Right atrium auricular region (tissue), 2 donors: ENCODE results near the gene MTMR3. TPM values are rescaled to one million over a fixed set of nuclear protein-coding genes. Genes with fewer than 3 reads are reported as not detected.

Experiments used
- DNase-seq: peaks from one replicate; pipeline ENCODE4 v3.0.0-alpha.2; 2019; ENCODE audit warnings: low spot score
- H3K27ac ChIP-seq, 2 donors: fragments of 200-600 bp; sonication (generic); 1 replicate in 1 of 2; 2 replicates in 1 of 2; pipeline ENCODE4 v1.5.1; 2016 to 2019
- H3K27me3 ChIP-seq, 2 donors: fragments of 200-600 bp; sonication (generic); one replicate each; pipeline versions ENCODE4 v1.5.1 to v1.6.0; 2017 to 2019
- H3K36me3 ChIP-seq: fragments of 200-600 bp; sonication (generic); one replicate; pipeline ENCODE4 v1.5.1; 2016
- H3K4me1 ChIP-seq, 2 donors: fragments of 200-600 bp; sonication (generic); one replicate each; pipeline versions ENCODE4 v1.5.1 to v1.6.0; 2017 to 2019
- H3K4me3 ChIP-seq, 2 donors: fragments of 200-600 bp; sonication (generic); 1 replicate in 1 of 2; 2 replicates in 1 of 2; pipeline ENCODE4 v1.5.1; 2017 to 2019; ENCODE audit warnings: mild to moderate bottlenecking in 1 of 2, moderate library complexity in 1 of 2
- H3K9me3 ChIP-seq, 2 donors: fragments of 200-600 bp; sonication (generic); one replicate each; pipeline ENCODE4 v1.5.1; 2019
- total RNA-seq, 2 donors: library from RNA; depleted of rRNA; stranded (reverse); fragments of >200 nt; gene quantifications; one replicate each; pipeline ENCODE4 v1.1.0, GENCODE V29; 2016
- TF ChIP-seq, protein P1 (sequence below), 2 donors: fragments of 200-600 bp; sonication (generic); IDR thresholded peaks; one replicate each; pipeline ENCODE4 v1.5.1; 2019; ENCODE audit warnings: antibody characterized with exemption in 2 of 2

MTMR3 gene
- total RNA-seq, 2 donors from 2014 or later: 27.2 to 38.1 TPM

DNA sequence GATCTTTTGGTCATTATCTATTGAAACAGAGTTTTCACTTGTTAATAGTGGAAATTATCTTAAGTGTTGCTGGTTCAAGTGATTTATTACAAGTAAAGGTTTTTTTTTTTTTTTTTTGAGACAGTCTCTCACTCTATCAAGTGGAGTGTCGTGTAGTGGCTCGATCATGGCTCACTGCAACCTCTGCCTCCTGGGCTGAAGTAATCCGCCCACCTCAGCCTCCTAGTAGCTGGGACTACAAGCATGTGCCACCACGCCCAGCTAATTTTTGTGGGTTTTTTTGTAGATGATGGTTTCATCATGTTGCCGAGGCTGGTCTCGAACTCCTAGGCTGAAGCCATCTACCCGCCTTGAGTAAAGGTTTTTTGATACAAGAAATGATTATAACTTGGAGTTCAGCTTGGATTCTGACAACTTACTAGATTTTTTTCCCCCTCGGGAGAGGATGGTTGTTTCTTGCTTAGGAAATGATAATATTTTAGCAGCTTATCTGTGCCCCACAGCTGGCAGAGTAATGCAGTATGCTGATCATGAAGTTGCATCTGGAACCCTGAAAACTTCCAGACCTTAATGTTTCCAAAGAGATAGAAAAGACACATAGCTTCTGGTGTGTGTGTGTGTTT is 68.9 kb downstream of the MTMR3 start:
- TF ChIP-seq, protein P1, sequence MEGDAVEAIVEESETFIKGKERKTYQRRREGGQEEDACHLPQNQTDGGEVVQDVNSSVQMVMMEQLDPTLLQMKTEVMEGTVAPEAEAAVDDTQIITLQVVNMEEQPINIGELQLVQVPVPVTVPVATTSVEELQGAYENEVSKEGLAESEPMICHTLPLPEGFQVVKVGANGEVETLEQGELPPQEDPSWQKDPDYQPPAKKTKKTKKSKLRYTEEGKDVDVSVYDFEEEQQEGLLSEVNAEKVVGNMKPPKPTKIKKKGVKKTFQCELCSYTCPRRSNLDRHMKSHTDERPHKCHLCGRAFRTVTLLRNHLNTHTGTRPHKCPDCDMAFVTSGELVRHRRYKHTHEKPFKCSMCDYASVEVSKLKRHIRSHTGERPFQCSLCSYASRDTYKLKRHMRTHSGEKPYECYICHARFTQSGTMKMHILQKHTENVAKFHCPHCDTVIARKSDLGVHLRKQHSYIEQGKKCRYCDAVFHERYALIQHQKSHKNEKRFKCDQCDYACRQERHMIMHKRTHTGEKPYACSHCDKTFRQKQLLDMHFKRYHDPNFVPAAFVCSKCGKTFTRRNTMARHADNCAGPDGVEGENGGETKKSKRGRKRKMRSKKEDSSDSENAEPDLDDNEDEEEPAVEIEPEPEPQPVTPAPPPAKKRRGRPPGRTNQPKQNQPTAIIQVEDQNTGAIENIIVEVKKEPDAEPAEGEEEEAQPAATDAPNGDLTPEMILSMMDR (IDR thresholded peaks at IDR 0.05): no peak
- peaks cover 0 to 34% of the 10 kb centered on the region in 2 donors for H3K4me1 ChIP-seq
- H3K27me3 ChIP-seq: no peaks in the 10 kb centered on the region
- H3K9me3 ChIP-seq: no peaks in the 10 kb centered on the region
- no peak for DNase-seq
- H3K27ac ChIP-seq: no peak overlapping the region
- H3K36me3 ChIP-seq: no peaks in the 10 kb centered on the region
- no peak overlapping the region for H3K4me3 ChIP-seq

DNA sequence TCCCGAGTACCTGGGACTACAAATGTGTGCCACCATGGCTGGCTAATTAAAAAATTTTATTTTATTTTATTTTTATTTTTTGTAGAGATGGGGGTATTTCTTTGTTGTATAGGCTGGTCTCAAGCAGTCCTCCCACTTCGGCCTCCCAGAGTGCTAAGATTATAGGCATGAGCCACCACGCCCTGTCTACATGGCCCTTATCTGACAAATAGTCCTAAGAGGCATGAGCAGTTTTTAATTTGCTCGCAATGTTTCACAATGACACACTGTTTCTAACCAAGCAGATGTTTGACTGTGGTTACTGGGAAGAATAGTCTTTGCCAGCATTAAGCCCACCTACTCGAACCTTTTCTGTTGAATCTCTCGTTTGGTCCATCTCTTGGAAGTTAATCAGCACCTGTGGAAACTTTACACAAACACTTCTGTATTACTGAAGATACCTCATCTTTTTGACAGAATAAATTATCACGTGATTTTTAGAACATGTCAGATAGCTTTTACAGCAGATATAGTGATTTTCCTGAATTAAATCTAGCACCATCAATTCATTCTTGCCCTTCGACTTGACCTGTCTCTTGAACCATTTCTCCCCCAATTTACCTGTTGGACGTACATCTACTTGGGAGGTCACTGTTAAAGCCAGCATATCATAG is 71.4 kb downstream of the MTMR3 start:
- no peak overlapping the region for H3K27ac ChIP-seq
- H3K36me3 ChIP-seq: no peaks in the 10 kb centered on the region
- H3K9me3 ChIP-seq: no peaks in the 10 kb centered on the region
- peaks cover 0 to 16% of the 10 kb centered on the region in 2 donors for H3K4me1 ChIP-seq
- TF ChIP-seq, protein P1 (IDR thresholded peaks at IDR 0.05): no peak
- H3K27me3 ChIP-seq: no peaks in the 10 kb centered on the region
- DNase-seq: no peak
- no peak overlapping the region for H3K4me3 ChIP-seq

DNA sequence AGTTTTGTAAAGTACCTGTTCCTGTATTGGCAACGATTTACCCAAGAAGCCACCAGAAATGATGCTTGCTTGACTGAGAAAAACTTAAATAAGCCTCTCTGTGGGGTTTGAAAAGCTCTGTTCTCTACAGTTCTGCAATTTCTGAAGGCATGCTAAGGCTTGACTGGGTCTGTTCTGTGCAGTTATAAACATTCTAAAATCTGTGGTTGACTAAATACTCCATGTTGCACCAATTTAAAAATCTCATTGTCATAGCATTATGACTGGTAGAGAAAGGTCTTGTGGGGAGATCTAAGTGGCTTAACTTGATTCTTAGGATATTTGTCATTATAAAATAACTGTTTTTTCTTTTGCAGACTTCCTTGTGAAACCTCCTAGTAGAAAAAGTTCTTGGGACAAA is 73.7 kb downstream of the MTMR3 start:
- DNase-seq: no peak
- Histone ChIP-seq H3K9me3 (no peaks in the 10 kb centered on the region), H3K4me3 (no peak overlapping the region), H3K4me1 (no peaks in the 10 kb centered on the region), H3K27ac (no peak overlapping the region), H3K36me3 (no peaks in the 10 kb centered on the region), H3K27me3 (no peaks in the 10 kb centered on the region)
- TF ChIP-seq, protein P1 (IDR thresholded peaks at IDR 0.05): no peak

- Histone ChIP-seq H3K4me1 (no peaks in the 10 kb centered on the region), H3K27ac (no peak overlapping the region), H3K9me3 (no peaks in the 10 kb centered on the region), H3K27me3 (no peaks in the 10 kb centered on the region), H3K4me3 (no peak overlapping the region), H3K36me3 (no peaks in the 10 kb centered on the region)
- TF ChIP-seq, protein P1 (IDR thresholded peaks at IDR 0.05): no peak
- no peak for DNase-seq
Measured at GRCh38 chr22:29958170-29958569, 75.2 kb downstream of the MTMR3 start.

DNA sequence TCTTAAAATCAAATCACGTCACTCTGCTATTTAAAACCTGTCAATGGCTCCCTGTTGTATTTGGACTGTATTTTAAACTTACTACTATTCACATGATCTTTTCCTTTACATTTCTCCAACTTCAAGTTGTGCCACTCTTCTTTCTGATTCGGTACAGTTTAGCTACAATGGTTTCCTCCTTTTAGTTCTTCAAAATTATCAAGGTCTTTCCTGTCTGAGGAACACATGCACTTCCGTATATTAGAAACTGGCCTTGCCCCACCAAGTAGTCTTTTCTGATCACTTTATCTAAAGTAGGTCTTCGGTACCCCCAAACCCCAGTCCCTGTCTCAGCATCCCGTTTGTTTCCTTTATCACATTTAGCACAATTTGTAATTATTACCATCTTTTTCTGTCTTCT is 81.8 kb downstream of the MTMR3 start:
- Histone ChIP-seq H3K4me1 (no peaks in the 10 kb centered on the region), H3K27ac (no peak overlapping the region), H3K36me3 (no peaks in the 10 kb centered on the region), H3K27me3 (no peaks in the 10 kb centered on the region), H3K4me3 (no peak overlapping the region), H3K9me3 (no peaks in the 10 kb centered on the region)
- no peak for DNase-seq
- TF ChIP-seq, protein P1 (IDR thresholded peaks at IDR 0.05): no peak
